ENCODE measurements around the gene SUN1.

SUN1 gene

DNA sequence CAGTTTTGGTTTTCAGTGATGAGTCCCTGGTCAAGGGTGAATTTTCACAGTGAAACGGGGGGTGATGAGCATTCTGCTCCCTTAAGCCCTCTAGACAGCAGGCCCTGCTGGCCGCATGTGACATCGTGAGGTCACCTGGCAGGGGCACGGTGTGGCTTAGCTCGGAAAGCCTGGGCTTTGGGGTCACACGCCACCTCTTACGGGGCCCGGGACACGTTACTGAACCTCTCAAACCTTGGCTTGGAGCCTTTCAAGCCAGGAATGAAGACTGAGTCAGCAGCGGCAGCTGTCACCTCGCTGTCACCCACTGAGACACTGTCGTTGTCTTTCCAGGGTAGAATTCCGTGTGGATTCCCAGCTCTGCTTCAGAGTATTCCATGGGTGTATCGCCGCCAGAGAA, 48.2 kb downstream of the SUN1 start:
- no peak for DNase-seq

DNA sequence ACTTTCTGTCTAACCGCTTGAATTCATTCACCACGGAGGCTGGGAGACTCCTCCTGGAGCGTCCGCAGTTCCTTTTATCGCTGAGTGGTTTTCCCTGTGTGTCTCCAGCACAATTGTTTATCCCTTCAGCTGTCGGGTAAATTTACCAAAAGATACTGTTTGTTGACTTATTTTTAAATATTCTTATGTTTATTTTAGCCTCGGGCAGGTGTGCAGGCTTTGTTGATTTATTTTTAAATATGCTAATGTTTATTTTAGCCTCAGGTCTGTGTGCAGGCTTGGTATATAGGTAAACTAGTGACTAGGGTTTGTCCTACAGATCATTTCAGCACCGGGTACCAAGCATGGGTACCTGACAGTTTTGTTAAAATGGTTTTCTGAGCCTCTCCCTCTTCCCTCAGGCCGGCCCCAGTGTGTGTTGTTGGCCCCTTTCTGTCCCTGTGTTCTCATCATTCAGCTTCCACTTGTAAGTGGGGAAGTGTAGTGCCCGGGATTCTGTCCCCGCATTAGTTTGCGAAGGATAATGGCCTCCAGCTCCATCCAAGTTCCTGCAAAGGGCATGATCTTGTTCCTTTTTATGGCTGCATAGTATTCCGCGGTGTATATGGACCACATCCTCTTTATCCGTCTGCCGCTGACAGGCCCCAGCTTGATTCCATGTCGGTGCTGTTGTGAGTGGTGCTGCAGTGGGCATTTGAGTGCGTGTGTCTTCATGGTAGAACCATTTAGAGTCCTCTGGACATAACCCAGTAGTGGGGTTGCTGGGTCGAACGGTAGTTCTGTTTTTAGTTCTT, 49.4 kb downstream of the SUN1 start:
- no peak for DNase-seq

DNA sequence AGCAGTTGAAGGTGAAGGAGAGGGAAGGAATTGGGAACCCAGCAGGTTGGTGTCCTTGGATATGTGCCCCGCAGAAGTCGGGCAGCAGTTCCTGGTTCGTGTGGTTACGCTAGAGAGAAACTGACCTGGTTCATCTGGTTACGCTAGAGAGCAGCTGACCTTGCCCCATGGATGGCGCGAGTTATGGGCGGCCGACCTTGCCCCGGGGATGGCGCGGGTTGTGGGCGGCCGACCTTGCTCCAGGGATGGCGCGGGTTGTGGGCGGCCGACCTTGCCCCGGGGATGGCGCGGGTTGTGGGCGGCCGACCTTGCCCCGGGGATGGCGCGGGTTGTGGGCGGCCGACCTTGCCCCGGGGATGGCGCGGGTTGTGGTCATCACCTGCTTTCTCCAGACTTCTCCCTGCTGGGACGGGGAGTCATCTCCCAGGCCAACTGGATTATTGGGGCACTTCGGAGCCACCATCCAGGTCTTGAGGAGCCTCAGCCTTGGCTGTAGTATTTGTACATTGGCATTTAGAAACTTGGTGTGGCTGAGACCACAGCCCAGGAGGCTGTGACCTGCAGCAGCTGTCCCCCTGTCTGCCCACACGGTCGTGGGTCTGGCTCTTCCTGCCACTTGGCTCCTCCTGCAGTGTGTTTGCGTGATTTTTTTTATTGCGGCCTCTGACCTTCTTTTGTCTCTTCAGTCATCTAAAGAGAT, 50.2 kb downstream of the SUN1 start:
- no peak for DNase-seq

DNA sequence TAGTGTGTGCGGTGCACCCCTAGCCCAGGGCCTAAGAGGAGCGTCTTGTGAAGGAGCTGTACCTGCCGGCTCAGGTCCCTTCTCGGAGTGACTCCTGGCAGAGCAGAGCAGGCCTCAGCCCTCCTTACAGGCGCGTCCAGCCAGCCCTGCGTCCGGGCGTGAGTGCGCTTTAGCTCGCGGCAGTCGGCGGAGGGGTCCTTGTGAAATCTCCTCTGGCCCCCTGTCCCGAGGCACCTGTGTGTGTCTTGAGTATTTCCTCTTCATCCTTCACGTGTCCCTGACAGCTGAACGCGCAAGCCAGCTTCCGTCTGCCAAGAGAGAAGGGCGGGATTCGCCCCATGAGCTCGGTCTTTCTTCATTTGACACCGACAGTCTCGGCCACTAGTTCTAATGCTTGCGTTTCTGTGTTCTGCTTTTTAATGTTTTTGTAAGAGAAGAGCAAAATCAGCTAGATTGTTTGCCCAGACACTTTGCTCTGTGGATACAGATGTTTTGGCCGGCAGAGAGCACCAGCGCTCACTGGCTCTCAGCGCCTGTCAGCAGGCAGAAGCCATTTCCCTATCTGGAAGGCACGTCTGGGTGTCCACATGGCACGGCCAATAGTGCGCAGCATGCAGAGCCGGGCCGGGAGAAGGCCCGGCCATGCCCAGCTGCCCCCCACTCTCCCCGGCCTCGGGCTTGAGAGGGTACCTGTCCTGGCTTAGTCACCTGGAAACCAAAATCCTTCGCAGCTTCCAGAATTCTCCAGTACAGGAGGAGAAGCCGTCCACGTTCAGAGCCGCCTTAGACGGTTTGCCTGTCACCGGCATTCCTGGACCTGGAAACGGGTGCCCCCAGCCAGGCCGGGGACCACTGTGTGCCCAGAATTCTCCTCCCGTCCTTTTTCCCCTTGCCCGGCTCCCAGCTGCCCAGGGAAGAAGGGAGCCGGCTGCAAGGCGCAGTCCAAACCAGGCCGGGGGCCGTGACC, 51.1 kb downstream of the SUN1 start:
- DNase-seq, result peak; percentile 33

DNA sequence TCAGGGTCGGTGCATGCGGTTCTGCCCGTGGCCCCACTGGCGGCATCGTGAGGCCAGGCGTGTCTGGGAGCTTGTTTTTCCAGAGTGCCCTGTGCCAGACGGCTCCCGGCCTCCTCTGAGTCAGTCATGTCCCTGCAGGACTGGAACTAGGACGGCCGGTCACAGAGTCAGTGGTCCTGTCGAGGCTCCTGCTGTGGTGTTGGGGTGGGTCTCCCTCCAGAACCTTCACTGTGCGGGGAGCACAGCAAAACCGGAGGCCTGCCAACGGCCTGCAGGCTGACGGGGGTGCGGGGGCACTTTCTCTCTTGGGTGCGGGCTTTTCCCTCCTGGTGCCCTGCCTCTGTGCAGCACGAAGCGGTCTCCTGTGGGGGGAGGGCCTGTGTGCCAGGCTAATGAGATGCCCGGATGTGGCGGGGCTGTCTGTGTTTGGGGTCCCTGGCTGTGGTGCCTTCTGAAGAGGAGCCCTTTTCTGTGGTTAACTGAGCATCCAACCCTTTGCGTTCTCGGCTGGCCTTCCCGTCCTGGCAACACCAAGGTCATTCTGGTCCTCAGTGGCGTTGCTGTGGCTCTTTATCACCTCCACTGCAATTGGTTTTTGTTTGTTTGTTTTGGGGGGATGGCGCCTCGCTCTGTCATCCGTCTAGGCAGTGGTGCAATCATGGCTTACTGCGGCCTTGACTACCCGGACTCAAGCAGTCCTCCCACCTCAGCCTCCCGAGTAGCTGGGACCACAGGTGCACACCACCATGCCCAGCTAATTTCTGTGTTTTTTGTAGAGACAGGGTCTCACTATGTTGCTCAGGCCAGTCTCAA, 52.1 kb downstream of the SUN1 start:
- no peak for DNase-seq

DNA sequence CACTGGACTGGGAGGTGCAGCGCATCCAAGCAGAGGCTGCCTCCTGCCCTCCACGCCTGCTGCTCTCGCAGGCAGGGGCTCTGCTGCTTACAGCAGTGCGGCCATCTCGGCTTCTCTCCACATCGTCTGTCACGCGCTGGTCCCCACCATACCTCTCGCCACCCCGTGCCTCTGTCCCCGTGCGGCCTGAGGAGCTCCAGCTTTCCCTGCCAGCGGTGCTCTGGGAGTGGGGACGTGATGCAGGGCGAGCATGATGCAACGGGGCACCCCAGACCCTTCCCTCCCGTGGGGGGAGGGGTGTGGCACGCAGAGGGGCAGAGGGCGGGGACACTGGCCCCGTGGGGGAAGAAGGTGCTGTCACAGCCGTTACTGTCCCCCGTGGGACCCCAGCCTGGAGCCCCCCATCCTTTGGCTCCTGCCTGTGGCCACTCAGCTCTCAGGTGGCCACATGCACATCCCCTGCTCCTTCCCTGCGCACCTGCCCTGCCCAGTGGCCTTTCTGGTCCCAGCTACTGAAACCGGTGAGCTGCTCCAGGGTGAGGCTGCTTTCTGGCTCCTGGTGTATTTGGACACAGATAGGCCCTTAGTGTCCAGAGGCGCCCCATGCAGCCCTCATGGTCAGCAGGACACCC, 53.1 kb downstream of the SUN1 start:
- no peak for DNase-seq

DNA sequence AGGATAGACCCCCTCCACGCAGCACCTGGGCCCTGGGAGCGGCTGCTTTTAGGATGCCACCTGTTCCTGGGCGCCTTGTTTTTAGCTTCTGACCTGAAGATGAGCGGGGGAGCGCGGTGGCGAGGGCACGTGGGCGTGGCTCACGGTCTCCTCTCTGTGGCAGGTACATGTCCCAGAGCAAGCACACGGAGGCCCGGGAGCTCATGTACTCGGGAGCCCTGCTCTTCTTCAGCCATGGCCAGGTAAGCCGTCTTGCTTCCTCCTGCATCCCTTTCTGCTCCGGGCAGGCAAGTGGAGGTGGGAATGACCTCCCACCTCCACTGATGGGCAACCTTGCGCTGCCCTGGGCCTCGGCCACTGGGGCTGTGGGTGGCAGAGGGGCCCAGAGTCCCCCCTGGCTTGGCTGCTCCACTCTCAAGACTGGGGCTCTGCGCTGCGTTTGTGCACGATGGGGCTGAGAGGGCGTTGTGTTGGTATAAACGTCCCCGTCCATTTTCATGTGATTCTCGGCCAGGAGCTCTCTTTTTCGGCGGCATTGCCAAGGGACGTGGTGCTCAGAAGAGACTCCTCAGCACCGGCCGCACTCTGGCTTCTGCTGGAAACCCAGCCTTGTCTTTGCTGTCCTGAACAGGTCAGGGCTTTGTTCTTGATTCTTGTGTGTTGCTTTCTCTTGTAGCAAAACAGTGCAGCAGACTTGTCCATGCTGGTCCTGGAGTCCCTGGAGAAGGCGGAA, 53.8 kb downstream of the SUN1 start:
- no peak for DNase-seq

DNA sequence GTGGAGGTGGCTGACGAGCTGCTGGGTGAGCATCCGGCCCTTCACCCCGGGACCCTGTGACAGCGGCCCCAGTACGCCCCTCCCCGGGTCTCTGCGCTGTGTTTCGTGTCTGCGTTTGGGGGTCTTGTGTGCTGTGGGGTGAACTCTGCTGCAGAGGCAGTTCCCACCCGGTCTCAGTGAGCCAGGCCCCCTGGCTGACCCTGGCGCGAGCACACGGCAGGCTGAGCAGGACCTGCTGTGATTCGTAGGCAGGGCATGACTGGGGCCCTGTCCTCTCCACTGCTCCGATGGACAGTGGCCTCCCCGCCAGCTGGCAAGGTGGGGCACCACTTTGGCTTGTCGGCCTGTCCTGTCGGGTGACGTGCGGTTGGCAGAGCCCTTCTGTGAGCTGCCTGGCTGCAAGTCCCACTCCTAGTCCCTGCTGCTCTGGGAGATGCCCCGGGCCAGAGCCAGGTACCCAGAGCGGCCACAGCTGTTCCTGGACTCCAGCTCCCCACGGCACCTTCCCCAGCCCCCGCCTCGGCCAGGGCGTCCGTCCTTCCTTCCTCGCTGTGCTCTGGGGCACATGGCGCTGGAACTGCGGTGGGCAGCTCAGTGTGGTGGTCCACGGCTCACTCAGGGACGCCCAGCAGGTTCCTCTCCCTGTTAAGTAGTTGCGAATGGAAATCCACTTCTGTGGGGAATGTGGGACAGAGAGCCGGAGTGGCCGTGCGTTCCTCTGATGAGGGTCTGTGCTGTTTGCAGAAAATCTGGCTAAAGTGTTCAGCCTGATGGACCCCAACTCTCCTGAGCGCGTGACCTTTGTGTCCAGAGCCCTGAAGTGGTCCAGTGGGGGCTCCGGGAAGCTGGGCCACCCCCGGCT, 54.6 kb downstream of the SUN1 start:
- no peak for DNase-seq

DNA sequence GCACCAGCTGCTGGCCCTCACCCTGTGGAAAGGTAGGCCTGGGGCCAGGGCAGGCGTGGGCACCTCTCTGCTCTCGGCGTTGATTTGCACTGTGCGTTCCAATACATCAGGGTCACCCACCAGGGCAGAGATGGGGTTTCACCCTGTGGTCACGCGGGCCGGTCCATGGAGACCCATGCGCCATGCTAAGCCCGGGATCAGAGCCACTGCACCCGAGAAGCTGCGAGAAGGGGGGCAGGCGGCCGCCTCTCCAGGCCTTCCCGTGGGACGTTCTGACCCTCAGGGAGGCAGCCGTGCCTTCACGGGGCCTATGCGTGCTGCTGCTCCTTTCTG, 55.2 kb downstream of the SUN1 start:
- no peak for DNase-seq

DNA sequence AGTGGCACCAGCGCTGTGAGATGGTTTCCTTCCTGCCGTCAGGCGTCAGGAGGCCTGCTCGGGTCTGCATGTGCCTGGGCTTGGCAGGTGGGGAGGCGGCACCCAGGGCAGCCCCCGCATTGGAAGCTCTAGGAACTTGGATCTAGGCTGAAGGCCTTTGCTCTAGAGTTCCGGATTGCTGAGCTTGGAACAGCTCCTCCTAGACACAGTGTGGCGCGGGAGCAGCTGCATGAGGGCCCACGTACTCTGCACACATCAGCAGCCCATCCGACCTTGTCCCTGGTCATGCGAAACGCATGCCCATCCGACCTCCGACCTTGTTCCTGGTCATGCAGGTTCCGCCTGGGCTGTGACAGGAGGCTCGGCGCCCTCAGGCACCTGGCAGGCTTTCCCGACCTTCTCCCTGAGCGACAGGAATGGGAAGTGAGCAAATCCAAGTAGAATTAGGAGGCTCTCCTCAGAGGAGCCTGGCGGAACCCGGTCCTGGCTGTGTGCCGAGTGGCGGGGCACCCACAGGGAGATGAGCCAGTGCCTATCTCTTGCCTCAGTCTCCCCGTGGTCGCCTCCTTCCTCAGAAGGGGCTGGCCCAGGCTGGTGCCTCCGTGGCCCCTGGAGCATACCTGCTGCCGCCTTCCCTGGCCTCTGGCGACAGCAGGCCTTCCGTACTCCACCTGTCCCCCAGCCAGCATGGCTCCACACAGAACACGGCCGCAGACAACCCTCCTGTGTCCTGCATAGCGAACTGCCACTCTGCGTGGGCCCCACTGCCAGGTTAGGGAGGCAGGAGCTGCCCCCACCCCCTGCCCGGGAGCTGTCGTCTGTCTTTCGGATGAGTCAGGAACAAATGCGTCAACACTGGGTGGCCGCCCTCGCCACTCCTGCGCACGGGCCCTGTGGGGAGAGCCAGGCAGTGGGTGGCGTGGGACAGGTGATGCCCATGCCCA, 56.1 kb downstream of the SUN1 start:
- no peak for DNase-seq

DNA sequence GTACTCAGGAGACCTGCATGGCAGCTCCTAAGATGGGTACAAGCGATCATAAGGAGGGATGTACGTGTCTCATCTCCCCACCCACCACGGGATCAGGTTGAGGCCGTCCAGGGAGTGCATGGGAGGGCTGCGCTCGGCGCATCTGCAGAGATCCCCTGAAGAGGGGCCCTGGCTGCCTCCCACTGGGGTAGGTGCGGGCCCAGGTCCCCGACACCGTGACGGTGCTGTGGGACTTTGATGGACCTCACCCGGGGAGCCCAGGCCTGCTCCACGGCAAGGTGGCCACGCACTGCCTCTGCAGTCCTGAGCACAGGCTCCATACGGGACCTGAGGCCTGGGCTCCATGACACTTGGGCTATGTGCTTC, 56.7 kb downstream of the SUN1 start:
- DNase-seq, result no peak

DNA sequence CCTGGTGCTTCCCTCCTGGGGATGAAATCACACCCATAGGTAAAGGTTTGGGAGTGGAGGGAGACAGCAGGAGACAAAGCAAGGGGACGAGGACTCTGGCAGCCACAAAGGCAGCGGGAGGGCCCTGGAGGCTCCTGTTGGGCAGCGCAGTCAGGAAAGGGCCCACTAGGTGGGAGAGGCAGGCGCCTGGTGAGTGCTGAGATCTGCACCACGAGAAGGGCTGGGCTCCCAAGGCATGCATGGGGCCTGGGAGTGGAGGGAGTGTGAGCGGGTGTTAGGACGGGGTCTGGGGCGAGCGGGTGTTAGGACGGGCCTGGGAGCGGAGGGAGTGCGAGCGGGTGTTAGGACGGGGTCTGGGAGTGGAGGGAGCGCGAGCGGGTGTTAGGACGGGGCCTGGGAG, 57.1 kb downstream of the SUN1 start:
- DNase-seq, result no peak

DNA sequence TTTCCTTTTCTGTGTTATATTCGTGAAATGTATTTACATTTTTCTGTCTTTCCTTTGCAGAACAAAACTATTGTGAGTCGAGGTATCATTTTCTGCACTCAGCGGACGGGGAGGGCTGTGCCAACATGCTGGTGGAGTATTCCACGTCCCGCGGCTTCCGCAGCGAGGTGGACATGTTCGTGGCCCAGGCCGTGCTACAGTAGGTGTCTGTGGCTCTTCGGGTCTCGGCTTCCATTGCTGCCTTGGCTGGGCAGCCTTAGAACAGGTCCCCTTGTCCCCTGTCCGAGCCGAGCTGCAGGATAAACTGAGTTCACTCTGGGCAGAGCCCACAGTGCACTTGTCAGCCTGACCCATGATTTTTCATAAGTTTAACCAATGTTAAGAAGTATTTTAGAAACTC, 58.6 kb downstream of the SUN1 start:
- no peak for DNase-seq

DNA sequence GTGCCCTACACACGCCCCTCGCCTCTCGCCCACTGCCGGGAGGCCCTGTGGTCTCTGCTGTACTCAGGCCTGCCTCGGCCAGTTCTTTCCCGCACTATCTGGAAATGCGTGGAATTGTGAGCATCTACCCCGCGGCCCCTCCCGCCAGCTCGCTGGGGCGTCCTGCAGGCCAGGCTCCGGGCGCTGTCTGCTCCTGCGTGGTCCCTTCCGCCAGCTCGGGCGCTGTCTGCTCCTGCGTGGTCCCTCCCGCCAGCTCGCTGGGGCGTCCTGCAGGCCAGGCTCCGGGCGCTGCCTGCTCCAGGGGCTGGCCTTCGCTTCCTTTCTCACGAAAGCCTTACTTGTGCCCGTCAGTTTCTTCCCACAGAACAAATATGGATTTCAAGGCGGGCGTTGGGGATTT, 59.0 kb downstream of the SUN1 start:
- DNase-seq, result no peak

DNA sequence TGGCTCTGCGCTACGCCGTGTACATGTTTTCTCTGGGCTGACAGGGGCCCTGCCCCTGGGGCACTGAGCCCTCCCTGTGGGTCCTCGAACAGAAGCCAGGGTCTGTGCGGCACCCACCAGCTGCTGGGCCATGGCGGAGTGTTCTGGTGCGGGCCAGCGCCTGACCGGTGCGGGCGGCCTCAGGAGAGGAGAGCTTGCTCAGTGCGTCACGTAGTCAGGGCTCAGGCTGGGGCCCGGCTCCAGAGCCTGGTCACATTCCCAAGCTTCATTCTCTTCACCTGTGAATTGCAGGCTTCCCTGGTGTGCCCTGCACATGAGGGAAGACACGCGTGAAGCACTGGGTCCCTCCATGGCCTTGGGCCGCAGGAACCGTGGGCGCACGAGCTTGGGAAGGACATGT, 59.5 kb downstream of the SUN1 start:
- no peak for DNase-seq

DNA sequence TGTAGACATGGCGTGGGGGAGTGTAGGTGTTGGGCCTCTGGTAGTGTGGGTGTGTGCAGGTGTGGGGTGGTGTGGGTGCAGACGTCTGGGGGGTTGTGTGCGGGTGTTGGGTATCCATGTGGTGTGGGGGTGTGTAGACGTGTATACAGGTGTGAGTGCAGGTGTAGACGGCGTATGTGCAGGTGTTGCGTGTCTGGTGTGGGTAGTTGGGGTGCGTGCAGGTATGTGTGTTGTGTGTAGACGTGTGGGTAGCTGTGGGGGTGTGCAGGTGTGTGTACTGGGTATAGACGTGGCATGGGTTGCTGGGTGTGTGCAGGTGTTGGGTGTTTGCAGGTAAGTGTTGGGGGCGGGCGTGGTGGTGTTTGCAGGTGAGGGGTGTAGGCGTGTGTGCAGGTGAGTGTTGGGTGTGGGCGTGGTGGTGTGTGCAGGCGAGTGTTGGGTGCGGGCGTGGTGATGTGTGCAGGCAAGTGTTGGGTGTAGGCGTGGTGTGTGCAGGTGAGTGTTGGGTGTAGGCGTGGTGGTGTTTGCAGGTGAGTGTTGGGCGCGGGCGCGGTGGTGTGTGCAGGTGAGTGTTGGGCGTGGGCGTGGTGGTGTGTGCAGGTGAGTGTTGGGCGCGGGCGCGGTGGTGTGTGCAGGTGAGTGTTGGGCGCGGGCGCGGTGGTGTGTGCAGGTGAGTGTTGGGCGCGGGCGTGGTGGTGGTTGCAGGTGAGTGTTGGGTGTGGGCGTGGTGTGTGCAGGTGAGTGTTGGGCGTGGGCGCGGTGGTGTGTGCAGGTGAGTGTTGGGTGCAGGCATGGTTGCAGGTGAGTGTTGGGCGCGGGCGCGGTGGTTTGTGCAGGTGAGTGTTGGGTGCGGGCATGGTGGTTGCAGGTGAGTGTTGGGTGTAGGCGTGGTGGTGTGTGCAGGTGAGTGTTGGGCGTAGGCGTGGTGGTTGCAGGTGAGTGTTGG, 60.6 kb downstream of the SUN1 start:
- no peak for DNase-seq

DNA sequence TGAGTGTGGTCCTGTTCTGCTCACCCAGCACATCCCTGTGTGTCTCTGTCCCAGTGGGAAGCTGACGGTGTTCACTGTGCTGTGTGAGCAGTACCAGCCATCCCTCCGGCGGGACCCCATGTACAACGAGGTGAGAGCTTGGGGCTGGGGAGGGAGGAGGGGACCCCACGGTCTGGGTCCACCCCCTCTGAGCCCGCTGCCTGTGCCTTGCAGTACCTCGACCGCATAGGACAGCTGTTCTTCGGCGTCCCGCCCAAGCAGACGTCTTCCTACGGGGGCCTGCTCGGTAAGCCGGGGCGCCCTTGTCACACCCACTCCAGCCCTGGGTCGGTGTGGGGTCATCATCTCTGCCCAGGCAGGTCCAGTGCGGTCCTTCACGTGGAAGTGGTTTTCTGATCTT, 61.4 kb downstream of the SUN1 start:
- no peak for DNase-seq

Measured in midbrain (tissue), 1 donor.